Measurements from ENCODE around the gene PCDH1.
A peak's percentile ranks its signal among the peaks of the same experiment; 100 is the strongest.

The PCDH1 gene

DNA sequence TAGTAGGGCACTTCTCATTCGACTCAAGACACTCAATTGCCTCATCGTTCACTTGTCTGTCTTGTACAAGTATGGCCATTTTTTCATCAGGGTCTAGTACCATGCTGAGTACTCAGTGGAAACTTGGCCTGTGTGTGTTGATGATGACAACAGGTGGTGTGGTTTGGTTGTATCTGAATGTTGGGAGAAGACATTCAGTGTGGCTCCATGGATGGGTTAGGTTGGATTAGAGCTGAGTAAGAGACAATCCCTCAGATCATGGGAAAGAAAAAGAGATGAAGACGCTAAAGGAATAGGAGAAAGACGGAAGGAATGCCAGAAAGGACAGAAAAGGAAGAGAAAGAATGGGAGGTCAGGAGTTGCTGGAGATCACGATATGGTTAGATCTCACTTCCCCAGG is 17.0 kb downstream of the PCDH1 start:
- DNase-seq (ENCODE audit: insufficient read length, low spot score) (no peak), FAIRE-seq (no peak)
- no peak for TF ChIP-seq POLR2A (IDR thresholded peaks at IDR 0.05; ENCODE audit: low read depth, low read length)

DNA sequence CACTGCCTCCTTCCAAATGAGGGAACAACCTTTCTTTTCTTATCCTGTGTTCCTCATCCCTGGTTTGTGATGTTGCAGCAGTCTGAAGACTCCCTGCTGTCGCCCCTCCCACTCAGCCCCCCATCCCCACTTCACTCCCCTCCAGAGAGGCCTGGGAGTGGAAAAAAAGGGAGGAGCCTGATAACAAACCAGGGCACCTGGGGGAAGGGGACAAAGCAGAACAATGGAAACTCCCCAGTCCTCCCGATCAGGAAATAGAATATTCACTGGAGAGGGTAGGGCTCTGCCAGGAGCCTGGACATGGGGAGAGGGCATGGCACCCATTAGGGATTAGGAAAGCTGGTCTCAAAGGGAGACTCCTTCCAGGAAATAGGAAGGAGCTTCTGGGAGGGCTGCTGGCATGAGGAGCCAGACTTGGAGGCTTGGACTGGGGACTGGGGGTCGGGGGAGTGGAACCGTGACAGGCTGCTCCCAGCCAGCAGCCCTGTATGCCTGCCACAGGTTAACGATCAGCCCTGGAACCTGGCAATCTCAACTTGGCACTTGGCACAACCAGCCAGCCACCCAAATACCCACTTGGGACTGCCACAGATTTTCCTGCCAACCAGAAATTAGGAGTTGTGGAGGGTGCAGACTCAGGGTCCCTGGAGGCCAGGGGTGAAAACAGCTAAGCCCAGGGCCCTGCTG is 20.0 kb downstream of the PCDH1 start:
- TF ChIP-seq POLR2A (IDR thresholded peaks at IDR 0.05; ENCODE audit: low read depth, low read length) = no peak
- DNase-seq (ENCODE audit: insufficient read length, low spot score) (no peak), FAIRE-seq (no peak)

DNA sequence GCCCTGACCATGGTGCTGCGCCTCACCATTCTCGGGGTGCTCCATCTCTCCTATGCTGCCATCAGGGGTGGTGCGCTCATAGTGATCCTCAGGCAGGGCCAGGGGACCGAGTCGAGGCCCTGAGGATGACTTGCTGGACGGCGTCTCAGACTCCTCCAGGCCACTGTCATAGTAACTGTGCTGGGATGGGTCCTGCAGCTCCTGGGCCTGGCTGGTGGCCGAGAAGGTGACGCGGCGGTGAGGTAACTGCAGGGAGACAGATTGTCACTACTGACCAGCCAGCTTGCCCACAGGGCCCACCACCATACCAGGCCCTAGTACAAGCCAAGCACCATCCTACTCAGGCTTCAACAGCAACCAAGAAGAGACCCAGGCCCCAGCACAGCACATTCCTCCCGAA is 21.0 kb downstream of the PCDH1 start:
- no peak for FAIRE-seq
- DNase-seq (ENCODE audit: insufficient read length, low spot score) = no peak
- TF ChIP-seq POLR2A (IDR thresholded peaks at IDR 0.05; ENCODE audit: low read depth, low read length) = no peak

DNA sequence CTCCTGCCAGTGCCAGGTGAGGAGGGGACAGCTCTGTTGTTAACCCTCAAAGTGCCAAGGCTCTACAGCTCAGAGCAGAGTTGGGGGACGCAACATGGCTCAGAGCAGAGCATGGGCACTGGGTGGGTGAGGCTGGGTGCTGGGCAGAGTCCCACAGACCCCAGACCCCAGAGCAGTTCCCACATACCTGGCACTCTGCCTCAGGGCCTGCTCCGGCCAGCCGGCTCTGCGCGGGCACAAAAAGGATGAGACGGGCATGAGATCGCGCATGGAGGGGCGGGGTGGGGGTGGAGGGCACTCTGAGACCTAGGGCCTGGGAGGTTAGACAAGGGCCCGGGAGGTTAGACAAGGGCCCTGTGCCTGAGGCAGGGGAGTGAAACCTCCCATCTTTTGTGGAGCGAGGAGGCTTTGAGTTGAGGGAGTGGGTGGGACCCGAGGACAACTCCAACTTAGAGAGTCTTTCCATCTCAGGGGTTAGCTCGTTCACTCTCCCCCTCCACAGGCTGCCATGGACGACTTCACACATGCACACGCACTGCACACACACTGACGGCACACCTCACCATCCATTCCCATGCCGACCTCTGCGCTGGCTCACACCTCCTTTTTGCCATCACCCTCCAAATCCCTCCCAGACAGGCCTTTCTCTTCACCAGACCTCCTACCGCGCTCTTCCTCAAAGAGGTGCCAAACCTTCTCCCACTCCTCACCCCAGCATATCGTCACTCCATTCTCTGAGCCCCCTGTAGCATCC is 22.0 kb downstream of the PCDH1 start:
- FAIRE-seq = no peak
- no peak for TF ChIP-seq POLR2A (IDR thresholded peaks at IDR 0.05; ENCODE audit: low read depth, low read length)
- DNase-seq (ENCODE audit: insufficient read length, low spot score) = no peak

DNA sequence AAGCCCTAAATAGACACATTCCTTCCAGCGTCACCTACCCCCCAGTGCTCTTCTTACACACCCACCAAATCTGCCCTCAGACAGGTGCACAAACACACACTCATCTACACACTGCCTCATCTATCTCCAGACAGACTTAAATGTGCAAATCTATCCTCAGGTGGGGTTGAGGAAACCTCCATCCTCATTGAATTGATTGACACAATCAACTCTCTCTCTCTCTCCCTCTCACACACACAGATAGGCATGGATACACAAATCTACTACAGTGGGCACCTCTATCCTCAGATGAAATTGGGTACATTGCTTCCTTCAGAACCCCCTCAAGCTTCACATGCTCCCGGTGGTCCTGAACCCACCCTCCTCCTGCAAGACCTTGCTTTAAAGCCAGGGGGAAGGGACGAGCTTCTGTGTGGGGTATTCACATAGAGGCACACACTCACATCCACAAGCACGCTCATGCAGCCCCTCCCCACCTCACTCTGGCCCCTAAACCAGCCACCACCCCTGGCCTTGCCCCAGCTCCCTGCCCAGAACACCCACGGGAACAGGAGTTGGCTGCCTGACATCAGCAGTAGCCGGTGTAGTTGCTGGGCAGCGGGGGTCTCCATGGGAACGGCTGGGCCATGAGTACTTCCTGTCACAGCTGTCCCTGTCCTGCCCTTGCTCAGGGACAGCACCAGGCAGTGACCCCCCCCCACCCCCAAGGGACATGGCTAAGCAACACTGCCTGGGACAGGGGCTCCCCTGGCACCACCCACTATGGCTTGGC is 22.8 kb downstream of the PCDH1 start:
- DNase-seq (ENCODE audit: insufficient read length, low spot score) (no peak), FAIRE-seq (no peak)
- TF ChIP-seq POLR2A (IDR thresholded peaks at IDR 0.05; ENCODE audit: low read depth, low read length) = no peak

DNA sequence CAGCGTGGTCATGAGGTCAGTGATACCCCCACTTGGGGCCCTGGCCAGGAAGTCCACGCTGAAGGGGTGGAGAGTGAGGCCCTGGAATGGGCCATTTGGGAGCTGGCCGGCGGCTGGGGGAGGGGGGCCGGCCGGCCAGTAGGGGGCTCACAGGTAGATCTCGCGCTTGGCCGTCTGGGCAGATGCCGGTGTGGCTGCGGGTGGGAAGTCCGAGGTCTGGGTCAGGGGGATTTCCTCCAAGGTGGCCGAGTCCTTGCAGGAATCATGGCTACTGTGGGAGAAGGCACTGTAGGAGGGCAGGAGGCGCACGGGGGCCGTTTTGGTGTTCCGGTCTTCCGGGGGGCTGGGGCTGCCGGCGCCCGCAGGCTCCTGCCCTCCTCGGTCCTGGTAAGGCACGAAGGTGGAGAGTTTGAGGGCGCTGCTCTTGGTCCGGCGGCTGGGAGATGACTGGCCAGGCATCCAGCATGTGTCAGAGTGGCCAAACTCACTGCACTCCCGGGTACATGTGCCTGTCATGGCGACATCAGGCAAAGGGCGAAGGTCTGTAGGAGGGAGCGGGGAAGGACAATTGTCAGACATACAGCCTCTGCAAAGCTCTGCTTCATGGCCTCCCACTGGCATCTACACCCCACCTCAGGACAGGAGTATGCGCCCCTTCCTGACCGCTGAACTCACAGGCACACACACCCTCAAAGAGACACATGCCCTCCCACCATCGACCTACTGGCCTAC is 24.1 kb downstream of the PCDH1 start:
- TF ChIP-seq POLR2A (IDR thresholded peaks at IDR 0.05; ENCODE audit: low read depth, low read length) = no peak
- FAIRE-seq (no peak), DNase-seq (ENCODE audit: insufficient read length, low spot score) (no peak)

DNA sequence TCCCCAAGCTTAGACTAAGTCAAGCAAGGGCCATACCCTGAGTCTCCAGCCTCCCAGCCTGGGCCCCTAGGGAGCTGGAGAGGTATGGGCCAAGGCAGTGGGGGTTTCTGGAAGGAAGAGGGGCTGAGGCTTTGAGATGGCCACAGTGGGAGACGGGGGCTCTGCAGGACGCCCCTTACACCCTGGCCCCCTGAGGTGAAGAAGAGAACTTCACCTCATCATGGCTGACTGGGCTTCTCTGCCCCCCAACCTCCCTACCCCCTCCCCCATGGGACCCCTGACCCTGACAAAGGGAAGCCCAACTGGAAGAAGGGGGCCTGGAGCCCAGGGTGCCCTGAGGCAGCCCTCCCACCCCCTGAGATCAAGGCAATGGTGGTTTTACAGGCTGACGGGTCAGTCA is 25.8 kb downstream of the PCDH1 start:
- FAIRE-seq = no peak
- no peak for TF ChIP-seq POLR2A (IDR thresholded peaks at IDR 0.05; ENCODE audit: low read depth, low read length)

DNA sequence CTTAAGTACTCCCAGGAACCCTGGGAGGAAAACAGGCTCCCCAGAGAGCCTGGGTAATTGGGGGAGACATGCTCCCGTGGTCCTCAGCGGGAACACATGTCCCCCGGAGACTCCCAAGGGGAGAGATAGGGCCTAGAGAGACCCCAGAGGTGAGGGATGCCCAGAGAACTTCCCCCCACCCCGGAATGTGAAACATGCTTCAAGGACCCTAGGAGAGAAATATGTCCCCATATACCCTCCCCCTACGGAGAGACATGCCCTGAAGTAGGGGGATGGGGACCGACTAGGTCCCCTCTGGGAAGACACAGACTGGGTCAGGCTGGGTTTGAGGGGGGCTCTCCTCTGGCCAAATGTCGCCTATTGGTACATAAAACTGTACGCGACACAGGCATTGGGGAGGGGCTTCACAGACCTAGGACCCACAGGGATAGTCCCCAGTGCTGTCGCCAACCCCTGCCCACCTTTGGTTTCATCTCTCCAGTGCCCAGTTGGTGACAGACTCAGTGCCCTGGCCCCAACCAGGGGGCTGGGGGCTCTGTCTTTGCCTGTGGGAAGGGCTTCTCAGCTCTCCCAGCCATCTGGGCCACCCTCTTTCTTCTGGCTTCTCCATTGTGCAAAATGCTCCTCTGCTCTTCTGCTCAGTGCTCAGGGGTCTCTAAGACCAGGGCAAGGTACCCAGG is 26.9 kb downstream of the PCDH1 start:
- FAIRE-seq (no peak), DNase-seq (ENCODE audit: insufficient read length, low spot score) (no peak)
- no peak for TF ChIP-seq POLR2A (IDR thresholded peaks at IDR 0.05; ENCODE audit: low read depth, low read length)

More for the DNA sequence above, 25.8 kb downstream of the PCDH1 start:
- DNase-seq (ENCODE audit: insufficient read length, low spot score) = no peak

DNA sequence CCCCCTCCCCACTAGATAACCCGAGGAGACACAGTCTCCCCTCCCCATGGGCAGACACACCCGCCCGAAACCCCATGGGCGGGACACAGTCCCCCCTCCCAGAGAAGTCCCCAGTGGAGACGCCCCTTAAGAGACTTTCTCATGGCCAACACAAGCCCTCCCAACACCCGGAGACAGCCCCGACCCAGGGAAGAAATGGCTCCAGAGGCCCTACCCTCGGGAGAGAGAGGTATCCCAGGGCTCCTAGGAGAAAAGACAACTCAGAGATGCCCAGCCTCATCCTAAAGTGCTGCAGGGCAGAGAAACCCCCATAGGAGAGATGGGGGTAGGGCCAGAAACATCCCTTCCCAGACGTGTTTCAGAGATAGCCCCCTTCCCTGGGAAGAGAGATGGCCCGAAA is 27.4 kb downstream of the PCDH1 start:
- peak; percentile 28 for DNase-seq (ENCODE audit: insufficient read length, low spot score)
- no peak for FAIRE-seq
- TF ChIP-seq POLR2A (IDR thresholded peaks at IDR 0.05; ENCODE audit: low read depth, low read length) = no peak

DNA sequence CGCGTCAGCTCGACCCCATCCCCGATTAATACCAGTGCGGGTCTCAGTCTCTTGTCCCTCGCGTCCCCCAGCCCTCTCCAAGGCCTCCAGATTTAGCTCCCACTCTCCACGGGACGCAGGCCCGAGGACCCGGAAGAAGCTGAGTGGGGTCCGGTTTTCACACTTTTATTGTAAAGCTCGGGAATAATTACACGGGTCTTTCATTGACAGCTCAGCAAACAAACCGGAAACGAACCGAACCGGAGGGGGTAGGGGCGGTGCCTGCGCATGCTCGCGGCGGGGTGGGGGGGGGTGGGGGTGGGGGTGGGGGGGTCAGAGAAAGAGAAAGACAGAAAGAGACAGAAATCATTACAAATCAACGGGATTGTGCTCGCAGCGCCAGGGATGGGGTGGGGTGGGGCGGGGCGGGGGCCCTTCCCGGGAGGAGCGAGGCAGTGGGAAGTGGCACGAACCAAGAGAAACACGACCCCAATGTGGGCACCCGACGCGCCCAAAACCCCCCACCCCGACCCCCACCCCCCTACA is 27.9 kb downstream of the PCDH1 start:
- TF ChIP-seq POLR2A (IDR thresholded peaks at IDR 0.05; ENCODE audit: low read depth, low read length) = no peak
- DNase-seq (ENCODE audit: insufficient read length, low spot score) (peak; percentile 67), FAIRE-seq (no peak)

DNA sequence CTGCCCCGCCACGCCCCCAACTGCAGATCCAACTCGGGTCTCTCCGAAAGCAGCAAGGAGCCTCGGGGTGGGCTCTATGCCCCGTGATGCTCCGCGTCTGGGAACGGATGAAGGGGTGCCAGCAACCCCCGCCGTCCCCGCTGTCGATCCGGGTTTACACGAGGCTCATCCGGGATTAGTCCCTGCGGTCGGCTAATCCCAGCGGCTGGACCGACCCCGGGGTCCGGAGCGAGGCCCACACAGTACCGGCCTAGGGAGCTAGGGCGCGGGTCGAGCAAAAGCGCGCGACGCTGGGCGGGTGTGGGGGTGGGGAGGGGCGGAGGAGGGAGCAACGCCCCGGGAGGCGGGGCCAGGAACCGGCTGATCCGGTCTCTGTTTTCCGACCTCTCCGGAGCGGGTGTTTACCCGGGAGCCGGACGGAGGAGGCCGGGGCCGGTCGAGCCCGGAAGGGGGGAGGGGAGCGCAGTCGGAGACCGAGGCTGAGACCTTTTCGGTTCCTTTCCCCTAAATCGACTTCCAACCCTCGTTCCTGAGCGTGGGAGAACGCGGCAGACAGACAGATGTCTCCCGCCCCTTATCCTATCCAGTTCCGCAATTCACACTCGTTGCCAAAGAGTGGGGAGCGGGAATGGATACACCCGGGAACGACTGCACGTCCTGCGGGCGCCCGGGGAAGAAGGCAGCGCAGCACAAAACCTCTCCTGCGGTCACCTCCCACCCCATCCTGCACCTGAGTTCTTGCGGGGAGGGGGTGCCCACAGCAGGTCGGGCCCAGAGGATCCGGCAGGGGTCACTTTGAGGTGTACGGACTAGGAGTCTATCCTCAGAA is 28.6 kb downstream of the PCDH1 start:
- peak; percentile 60 for TF ChIP-seq POLR2A (IDR thresholded peaks at IDR 0.05; ENCODE audit: low read depth, low read length)
- FAIRE-seq = no peak
- peak; percentile 70 for DNase-seq (ENCODE audit: insufficient read length, low spot score)

DNA sequence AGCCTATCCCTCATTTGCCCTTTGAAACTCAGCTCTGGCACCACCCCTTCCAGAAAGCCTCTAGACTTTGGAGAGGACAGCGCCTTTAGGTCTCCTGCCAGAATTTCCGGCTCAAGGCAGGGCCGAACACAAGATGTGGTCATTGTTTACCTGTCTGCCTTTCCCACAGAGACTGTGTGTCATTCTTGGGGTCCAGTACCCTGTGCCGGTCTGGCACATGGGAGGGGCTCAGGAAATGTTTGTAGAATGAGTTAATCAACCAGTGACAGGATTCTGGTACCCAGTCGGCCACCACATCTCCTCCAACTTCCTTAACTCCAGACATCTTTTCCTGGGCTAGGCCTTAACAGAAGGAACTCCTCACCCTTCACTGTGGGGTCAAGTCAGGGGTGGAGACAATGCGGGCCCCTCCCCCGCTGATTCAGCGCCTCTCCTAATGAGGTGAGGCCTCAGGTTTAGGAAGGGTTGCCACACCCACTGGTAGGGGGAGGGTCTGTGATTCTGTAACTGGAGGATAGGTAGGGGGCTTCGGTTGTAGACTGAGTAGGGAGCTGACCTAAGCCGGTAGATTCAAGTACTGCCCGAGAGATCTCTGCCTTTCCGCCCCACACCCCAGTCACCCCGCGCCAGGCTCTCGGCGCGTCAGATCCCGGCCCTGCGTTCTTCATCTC is 29.3 kb downstream of the PCDH1 start:
- DNase-seq (ENCODE audit: insufficient read length, low spot score) (peak; percentile 82), FAIRE-seq (peak; percentile 75)
- no peak; the same call in 1 of the 2 replicates for TF ChIP-seq POLR2A (IDR thresholded peaks at IDR 0.05; ENCODE audit: low read depth, low read length)

All from H54 (cell line).